Measurements from ENCODE around the gene CLSTN2. TPM values are rescaled to one million over a fixed set of nuclear protein-coding genes. Genes with fewer than 3 reads are reported as not detected.

Gene CLSTN2
- total RNA-seq, 1 experiment from 2014 or later = 0.02 TPM

- CTCF ChIA-PET = no interaction called here
- Histone ChIP-seq H3K9ac (ENCODE audit: low read length) (no peak overlapping the region), H3K27ac (ENCODE audit: low read depth, low read length) (no peak overlapping the region), H3K27me3 (ENCODE audit: insufficient read depth, low read length) (peaks cover 18% of the 10 kb centered on the region), H3K4me3 (replicated peaks in 1 of 2; ENCODE audit: low read depth in 1 of 2, low read length in 2 of 2) (no peak overlapping the region), H3K9me3 (ENCODE audit: control insufficient read depth in 1 of 2, insufficient read depth in 1 of 2, low read depth in 1 of 2, low read length in 2 of 2) (no peaks in the 10 kb centered on the region), H3K4me1 (ENCODE audit: control insufficient read depth in 1 of 2, insufficient read depth in 2 of 2, low read length in 2 of 2) (no peaks in the 10 kb centered on the region), H3K36me3 (ENCODE audit: control insufficient read depth in 1 of 2, insufficient read depth in 2 of 2, low read length in 2 of 2) (no peaks in the 10 kb centered on the region), H4K20me1 (ENCODE audit: insufficient read depth) (no peaks in the 10 kb centered on the region), H3K79me2 (ENCODE audit: insufficient read depth, low read length) (no peaks in the 10 kb centered on the region), H3K4me2 (ENCODE audit: low read length) (no peak overlapping the region), H2AFZ (ENCODE audit: low read depth, low read length, poor library complexity, severe bottlenecking) (no peak overlapping the region), H3K9me2 (ENCODE audit: insufficient read depth) (no peaks in the 10 kb centered on the region)
- RAD21 ChIA-PET (ENCODE audit: low non-redundant PET in 1 of 2, low total read pairs in 2 of 2, uncharacterized antibody in 2 of 2, unreplicated experiment in 2 of 2) = no interaction called here
- DNase-seq (ENCODE audit: low read depth, low spot score) (no peak), ATAC-seq (no peak)
- TF ChIP-seq POLR2A (IDR thresholded peaks at IDR 0.05; ENCODE audit: borderline replicate concordance, extremely low read depth, insufficient read depth, insufficient read length) = no peak
- no peak for TF ChIP-seq JUND (IDR thresholded peaks at IDR 0.05)
- TF ChIP-seq EZH2 (IDR thresholded peaks at IDR 0.05) = no peak
- TF ChIP-seq RAD21 (IDR thresholded peaks at IDR 0.05; ENCODE audit: low read depth) = no peak
- no peak for TF ChIP-seq EZH2phosphoT487 (IDR thresholded peaks at IDR 0.05; ENCODE audit: borderline replicate concordance)
- no peak for TF ChIP-seq CBX3 (IDR thresholded peaks at IDR 0.05; ENCODE audit: low read depth)
- no peak for TF ChIP-seq ZFX (IDR thresholded peaks at IDR 0.05)
- no peak for TF ChIP-seq ATF3 (IDR thresholded peaks at IDR 0.05)
- no peak for TF ChIP-seq ZBTB33 (IDR thresholded peaks at IDR 0.05; ENCODE audit: extremely low read depth, insufficient replicate concordance, low read length)
- no peak for TF ChIP-seq EGR1 (IDR thresholded peaks at IDR 0.05; ENCODE audit: low read depth)
- no peak for TF ChIP-seq ZNF274 (IDR thresholded peaks at IDR 0.05; ENCODE audit: low read depth, low read length)
- no peak for TF ChIP-seq ELF1 (IDR thresholded peaks at IDR 0.05; ENCODE audit: borderline replicate concordance, low read depth)
- BruUV-seq (replicated peaks) = no TSS peak
- POLR2A ChIA-PET = no interaction called here
- intact Hi-C loops (cut with micrococcal nuclease) = no loop called here
Observed at GRCh38 chr3:140365872-140366697, 431.1 kb downstream of the CLSTN2 start.

Data from HCT116 (cell line).